Smooth muscle cell of the pulmonary artery (primary cell): ENCODE results near the gene LMO7. TPM values are rescaled to one million over a fixed set of nuclear protein-coding genes. Genes with fewer than 3 reads are reported as not detected.

Experiments used
- total RNA-seq: library from RNA; depleted of rRNA; stranded (reverse); fragments of >200 nt; gene quantifications from 2 replicates; pipeline ENCODE4 v1.2.3, GENCODE V29; 2014

Gene LMO7
- 376 and 529 TPM in 2 replicates for total RNA-seq

DNA sequence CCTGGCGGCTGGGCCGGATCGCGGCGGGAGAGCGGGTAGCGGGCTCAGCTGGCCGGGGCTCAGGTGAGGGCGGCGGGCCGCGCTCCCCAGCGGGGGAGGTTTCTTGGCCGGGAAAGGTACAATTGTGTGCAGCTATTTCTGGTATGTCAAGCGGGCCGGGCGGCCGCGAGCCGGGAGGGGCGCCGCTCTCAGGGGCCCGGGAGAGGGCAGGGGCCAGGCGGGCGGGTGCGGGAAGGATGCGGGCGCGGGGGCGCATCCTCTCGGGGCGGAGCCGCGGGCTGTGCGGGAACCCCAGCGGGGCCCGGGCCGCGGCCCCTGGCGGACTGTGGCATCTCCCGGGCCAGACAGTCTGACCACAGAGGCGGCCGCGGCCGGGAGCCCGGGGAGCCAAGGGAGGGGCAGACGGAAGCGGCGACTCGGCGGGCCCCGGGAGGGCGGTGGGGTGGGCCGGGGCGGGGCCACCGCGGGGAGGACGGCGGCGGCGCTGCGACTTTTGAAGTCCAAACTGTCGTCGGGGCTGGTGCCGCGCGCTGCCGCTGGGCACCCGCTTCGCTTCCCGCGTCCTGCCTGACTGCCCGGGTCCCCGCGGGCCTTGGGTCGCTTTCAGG lies at the start of gene LMO7:
Gene LMO7, plus strand, starts transcription at position 503 of the 608 bp plus-strand sequence. CDS start 328 bp downstream, outside the sequence.

Other genes starting within 250 kb of the LMO7 start
- 19.7 and 21.8 TPM in 2 replicates for gene TBC1D4, start 154.2 kb upstream of the LMO7 start, total RNA-seq
- gene COMMD6, start 98.5 kb upstream of the LMO7 start, total RNA-seq, result 38.3 and 44.0 TPM in 2 replicates
- gene UCHL3, start 86.5 kb upstream of the LMO7 start, total RNA-seq, result 20.2 and 20.6 TPM in 2 replicates